Measurements from ENCODE around the gene TIGD7.

Gene TIGD7, protein sequence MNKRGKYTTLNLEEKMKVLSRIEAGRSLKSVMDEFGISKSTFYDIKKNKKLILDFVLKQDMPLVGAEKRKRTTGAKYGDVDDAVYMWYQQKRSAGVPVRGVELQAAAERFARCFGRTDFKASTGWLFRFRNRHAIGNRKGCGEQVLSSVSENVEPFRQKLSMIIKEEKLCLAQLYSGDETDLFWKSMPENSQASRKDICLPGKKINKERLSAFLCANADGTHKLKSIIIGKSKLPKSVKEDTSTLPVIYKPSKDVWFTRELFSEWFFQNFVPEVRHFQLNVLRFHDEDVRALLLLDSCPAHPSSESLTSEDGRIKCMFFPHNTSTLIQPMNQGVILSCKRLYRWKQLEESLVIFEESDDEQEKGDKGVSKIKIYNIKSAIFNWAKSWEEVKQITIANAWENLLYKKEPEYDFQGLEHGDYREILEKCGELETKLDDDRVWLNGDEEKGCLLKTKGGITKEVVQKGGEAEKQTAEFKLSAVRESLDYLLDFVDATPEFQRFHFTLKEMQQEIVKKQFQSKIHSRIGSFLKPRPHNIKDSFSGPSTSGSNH

GRCh38 chr16:3305109-3306068 lies at the start of gene TIGD7, which contains the start of gene ZNF75A:
TIGD7 (minus strand) TSS chr16:3305430; CDS start chr16:3300614, 4,816 bp downstream.
ZNF75A (plus strand) TSS chr16:3305497; CDS start chr16:3308429, 2,932 bp downstream.
- DNase-seq, result peak; percentile 65 to 78

DNA sequence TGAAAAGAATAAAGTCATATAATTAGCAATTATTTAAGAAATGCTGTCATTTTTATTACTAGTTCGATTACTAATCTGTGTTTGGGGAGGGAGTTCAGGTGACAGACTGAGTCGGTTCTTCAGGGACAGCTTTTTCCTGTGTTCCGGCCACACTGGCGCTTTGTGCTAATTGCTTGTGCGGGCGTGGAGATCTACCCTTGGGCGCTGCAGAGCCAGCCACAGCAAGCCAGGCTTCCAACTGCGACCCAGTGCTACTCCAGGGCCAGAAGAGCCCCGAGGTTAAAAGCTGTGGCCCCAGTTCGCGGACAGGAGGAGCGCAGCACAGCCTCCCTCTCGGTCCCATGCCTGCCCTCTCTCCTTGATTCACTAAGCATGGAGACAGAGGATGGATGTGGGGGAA lies 43.9 kb upstream of the TIGD7 start:
- no peak for DNase-seq

GRCh38 chr16:3348547-3349167 lies 43.4 kb upstream of the TIGD7 start:
- DNase-seq, result no peak

DNA sequence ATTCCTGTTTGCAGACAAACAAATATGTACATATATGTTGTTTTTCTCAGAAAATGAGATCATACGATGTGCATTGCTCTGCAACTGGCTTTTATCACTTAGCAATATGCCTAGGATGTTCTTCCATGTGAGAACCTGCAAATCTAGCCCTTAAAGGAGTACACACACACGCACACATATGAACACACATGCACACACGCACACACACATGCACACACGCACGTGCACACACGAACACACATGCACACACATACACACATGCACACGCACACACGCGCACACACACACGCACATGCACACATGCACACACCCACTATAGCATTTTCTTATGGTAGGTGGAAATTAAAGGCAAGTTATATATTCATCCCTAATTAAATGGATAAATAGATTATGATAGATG lies 42.4 kb upstream of the TIGD7 start:
- no peak for DNase-seq

- no peak for DNase-seq
Observed at GRCh38 chr16:3346041-3346440, 40.8 kb upstream of the TIGD7 start.

DNA sequence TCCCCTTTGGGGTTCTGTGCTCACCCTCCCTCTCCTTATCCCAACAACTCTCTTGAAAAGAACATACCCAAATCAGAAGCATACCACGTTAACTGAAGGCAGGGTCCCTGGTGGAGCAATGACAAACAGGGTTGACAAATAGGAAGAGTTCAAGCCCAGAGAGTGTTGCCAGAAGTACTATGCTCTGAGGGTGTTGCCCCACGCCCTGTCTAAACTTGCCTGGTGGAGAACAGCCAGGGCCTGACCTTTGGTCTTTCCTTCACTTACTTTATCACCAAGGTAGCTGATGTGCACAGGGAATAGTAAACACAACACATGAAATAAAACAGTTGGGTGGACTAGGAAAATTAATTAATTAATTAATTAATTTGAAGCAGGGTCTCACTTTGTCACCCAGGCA lies 23.4 kb upstream of the TIGD7 start:
- no peak for DNase-seq

DNA sequence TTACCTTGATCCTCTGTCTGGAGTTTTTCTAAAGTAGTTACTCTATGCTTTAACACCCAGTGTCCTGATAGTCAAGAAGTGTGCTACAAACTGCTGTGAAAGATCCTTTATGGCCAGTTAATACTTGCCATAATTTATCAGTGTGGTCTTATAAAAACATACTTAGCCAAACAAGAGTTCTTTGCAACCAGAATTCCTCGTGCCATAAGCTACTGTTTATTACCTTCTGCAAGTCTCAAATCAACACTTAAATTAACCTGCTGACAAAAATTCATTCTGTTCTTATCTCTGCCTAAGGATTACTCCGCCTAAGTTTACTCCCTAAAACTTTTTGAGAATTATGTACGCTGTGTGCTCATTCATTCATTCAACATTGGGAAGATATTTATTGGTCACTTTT lies 22.9 kb upstream of the TIGD7 start:
- DNase-seq, result no peak

- DNase-seq, result no peak
Observed at GRCh38 chr16:3327514-3327913, 22.3 kb upstream of the TIGD7 start.

GRCh38 chr16:3321816-3322215 lies 16.6 kb upstream of the TIGD7 start:
- DNase-seq, result no peak

DNA sequence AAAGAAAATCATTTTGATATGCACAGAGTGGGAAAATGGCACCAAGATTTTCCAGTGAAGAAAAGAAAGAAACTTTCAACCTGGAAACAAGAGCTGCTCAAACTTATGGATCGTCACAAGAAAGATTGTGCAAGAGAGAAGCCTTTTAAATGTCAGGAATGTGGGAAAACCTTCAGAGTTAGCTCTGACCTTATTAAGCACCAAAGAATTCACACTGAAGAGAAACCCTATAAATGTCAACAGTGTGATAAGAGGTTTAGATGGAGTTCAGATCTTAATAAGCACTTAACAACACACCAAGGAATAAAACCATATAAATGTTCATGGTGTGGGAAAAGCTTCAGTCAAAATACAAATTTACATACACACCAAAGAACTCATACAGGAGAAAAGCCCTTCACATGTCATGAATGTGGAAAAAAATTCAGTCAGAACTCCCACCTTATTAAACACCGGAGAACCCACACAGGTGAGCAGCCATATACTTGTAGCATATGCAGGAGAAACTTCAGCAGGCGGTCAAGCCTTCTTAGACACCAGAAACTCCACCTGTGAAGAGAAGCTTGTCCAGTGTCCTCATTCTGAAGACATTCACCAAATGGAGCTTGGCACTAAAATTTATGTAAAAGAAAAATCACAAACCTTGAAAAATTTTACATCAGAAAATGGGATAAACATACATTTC lies 12.2 kb upstream of the TIGD7 start:
- peak in 1 of 2 experiments; percentile 4 for DNase-seq

DNA sequence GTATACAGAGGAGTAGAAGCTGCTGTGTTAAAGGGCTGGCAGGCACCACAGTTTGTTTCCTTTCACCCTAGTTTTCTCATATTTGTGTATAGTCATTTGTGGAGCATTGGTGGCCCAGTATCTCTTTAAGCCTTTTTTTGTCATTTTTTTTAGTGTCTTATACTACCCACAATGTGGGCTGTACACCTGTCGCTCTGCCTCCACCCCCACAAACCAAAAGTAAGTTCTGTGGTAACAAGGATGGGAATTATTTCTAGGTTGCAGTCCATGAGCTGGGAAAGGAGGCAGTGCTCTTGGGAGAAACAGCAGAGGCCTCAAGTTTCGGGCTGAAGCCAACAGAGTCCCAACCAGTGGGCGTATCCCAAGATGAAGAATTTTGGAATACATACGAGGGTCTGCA lies 6.3 kb upstream of the TIGD7 start:
- DNase-seq, result no peak

GRCh38 chr16:3306078-3306477 lies 848 bp upstream of the TIGD7 start:
- DNase-seq, result no peak

DNA sequence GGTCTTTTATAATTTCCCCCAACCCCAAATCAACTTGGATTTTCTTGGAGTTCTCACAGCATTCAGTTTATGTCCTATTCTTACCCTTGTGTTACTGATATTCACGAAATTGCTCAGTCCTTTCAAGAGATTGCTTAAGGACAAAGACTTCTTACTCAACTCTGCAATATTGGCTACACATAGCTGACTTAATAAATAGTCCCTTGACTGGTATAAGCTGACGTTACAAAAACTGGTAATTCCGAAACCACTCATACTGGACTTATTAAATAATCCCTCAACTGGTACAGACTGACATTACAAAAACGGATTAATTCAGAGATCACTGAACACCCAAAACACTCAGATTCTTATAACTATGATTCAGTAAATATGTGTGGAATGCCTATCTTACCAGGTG lies 860 bp downstream of the TIGD7 start:
- no peak for DNase-seq

- DNase-seq, result no peak
Observed at GRCh38 chr16:3295783-3296182, 9.4 kb downstream of the TIGD7 start.

GRCh38 chr16:3295209-3295608 lies 10.0 kb downstream of the TIGD7 start:
- DNase-seq, result no peak

- no peak for DNase-seq
Observed at GRCh38 chr16:3292604-3293003, 12.6 kb downstream of the TIGD7 start.

DNA sequence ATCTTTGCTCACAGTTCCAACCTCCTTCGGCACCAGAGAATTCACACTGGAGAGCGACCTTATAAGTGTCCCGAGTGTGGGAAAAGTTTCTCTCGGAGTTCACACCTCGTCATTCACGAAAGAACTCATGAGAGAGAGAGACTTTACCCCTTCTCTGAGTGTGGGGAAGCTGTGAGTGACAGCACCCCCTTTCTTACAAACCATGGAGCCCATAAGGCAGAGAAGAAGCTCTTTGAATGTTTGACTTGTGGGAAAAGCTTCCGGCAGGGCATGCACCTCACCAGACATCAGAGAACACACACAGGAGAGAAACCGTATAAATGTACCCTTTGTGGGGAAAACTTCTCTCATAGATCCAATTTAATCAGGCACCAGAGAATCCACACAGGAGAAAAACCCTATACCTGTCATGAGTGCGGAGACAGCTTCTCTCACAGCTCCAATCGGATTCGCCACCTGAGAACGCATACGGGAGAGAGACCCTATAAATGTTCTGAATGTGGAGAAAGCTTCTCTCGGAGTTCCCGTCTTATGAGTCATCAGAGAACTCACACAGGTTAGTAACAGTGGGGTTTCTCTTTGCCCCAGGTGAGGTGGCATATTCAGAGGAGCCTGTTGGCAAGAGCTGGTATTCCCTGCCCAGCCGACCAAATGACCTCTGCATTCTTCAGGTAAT lies 15.1 kb downstream of the TIGD7 start:
- DNase-seq, result no peak

- DNase-seq, result no peak
Observed at GRCh38 chr16:3285131-3285530, 20.1 kb downstream of the TIGD7 start.

GRCh38 chr16:3283543-3284447 lies 21.4 kb downstream of the TIGD7 start:
- DNase-seq, result no peak

DNA sequence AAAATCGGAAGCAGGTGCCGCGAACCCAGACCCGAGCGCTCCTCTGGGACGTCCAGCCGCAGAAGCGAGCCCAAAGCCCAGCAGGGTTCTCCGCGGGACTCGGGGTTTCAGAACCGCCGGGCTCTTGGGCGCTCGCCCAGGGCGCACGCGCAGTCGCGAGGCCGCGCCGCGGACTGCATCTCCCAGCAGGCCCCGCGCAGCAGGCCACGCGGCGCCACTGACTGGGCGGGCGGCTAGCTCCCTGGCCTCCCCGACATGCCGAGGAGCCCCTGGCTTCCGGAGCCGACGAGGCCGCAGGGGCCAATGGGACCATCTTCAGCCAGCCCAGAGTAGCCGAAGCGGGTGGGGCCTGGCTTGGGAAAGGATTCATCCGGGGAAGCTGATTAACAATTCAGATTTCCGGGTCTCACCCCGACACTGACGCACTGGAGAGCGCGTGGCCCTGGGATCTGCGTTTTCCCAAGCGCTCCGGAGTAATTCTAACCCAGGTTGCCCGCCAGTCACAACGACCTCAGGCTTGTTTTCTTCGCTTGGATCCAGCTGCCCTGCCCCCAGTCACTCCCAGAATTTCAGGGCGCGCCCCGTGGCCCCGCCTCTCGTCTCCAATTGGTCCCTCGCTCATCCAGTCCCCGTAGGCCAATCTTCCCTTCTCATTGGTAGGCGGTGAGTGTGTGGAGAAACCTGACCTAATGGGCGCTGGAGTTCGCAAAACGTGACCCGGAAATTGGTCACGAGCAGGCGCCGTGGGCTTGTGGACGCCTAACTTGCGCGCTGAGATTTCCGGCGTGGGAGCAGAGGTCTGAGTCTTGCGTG lies 22.3 kb downstream of the TIGD7 start, which contains the start of gene ZNF263:
ZNF263 (plus strand) TSS at position 762 of the 813 bp plus-strand sequence. CDS start 328 bp downstream, outside the sequence.
- DNase-seq, result peak; percentile 86 to 95

All from SW 1271 (cell line).